HepG2 (cell line): ENCODE data around the gene HTATSF1. TPM values are rescaled to one million over a fixed set of nuclear protein-coding genes. Genes with fewer than 3 reads are reported as not detected.

Experiments
- ATAC-seq: fragments of 200-7000 bp; cut with Tn5 transposase; 3 replicates; pipeline ENCODE4 v1.9.1; 2020; ENCODE audit warnings: mild to moderate bottlenecking, moderate library complexity
- BruUV-seq: library from RNA; stranded (reverse); fragments of 400-500 nt; replicated peaks from 2 replicates; lab custom pipeline; 2021; lab: Mats Ljungman, UMichigan
- CTCF ChIA-PET: fragments of 300-600 bp; formaldehyde crosslinking; extraction: SDS; loops from one replicate; lab custom pipeline; 2021; ENCODE audit warnings: low total read pairs, inconsistent platforms, low intra/inter-chr PET ratio; lab: Yijun Ruan, JAX
- POLR2A ChIA-PET: fragments of 350-600 bp; sonication (Branson Sonifier 250); formaldehyde crosslinking; loops from one replicate; lab custom pipeline; 2020; ENCODE audit warnings: antibody characterized with exemption, inconsistent platforms; lab: Yijun Ruan, JAX
- DNase-seq: peaks from one replicate; pipeline ENCODE4 v3.0.0-alpha.2; 2015; ENCODE audit warnings: low spot score
- FAIRE-seq: peaks from 3 replicates; lab custom pipeline; 2011; peaks lifted over from hg19 to GRCh38; lab: Jason Lieb, UNC
- H2AFZ ChIP-seq: one replicate; pipeline ENCODE4 v1.6.1; 2011; ENCODE audit warnings: low read length, inconsistent platforms
- H3K27ac ChIP-seq: fragments of 300-600 bp; 3 replicates; pipeline ENCODE4 v1.8.0; 2011; ENCODE audit warnings: mixed run types, mild to moderate bottlenecking, mixed read lengths, low read length, inconsistent platforms; ENCODE audit not compliant: insufficient read depth; ENCODE audit errors: extremely low read length
- H3K27me3 ChIP-seq, 2 experiments: fragments of 200-600 bp in 1 of 2; 2 replicates in 1 of 2; 3 replicates in 1 of 2; pipeline versions ENCODE4 v1.6.0 to v1.8.0; 2011; ENCODE audit warnings: low read length in 2 of 2, mild to moderate bottlenecking in 2 of 2, moderate library complexity in 2 of 2, inconsistent platforms in 1 of 2; ENCODE audit not compliant: insufficient read depth in 2 of 2, control insufficient read depth in 1 of 2
- H3K36me3 ChIP-seq, 2 experiments: fragments of 200-600 bp in 1 of 2; replicated peaks in 1 of 2; 2 replicates in 1 of 2; 3 replicates in 1 of 2; pipeline versions ENCODE4 v1.5.1 to v1.8.0; 2011; ENCODE audit warnings: low read length in 2 of 2, inconsistent platforms in 1 of 2; ENCODE audit not compliant: insufficient read depth in 2 of 2, control insufficient read depth in 1 of 2
- H3K4me1 ChIP-seq: 2 replicates; pipeline ENCODE4 v1.5.1; 2012; ENCODE audit warnings: low read length, inconsistent platforms; ENCODE audit not compliant: insufficient read depth
- H3K4me2 ChIP-seq: 2 replicates; pipeline ENCODE4 v1.6.0; 2011; ENCODE audit warnings: low read depth, low read length, inconsistent platforms
- H3K4me3 ChIP-seq, 3 experiments: fragments of 200-600 bp in 1 of 3; sonication (generic), shearing (Covaris generic) in 1 of 3; replicated peaks in 1 of 3; 2 replicates each; pipeline ENCODE4 v1.5.1; 2011 to 2016; ENCODE audit warnings: low read length in 3 of 3, inconsistent platforms in 2 of 3, low read depth in 2 of 3, mild to moderate bottlenecking in 2 of 3, control low read depth in 1 of 3, mixed read lengths in 1 of 3; ENCODE audit not compliant: insufficient read depth in 1 of 3
- H3K79me2 ChIP-seq: one replicate; pipeline ENCODE4 v1.6.1; 2011; ENCODE audit warnings: low read length, inconsistent platforms; ENCODE audit not compliant: insufficient read depth
- H3K9ac ChIP-seq: 2 replicates; pipeline ENCODE4 v1.6.0; 2011; ENCODE audit warnings: mild to moderate bottlenecking, low read depth, low read length, inconsistent platforms; ENCODE audit not compliant: insufficient read depth
- H3K9me3 ChIP-seq: 2 replicates; pipeline ENCODE4 v1.5.1; 2012; ENCODE audit warnings: mild to moderate bottlenecking, low read length
- H4K20me1 ChIP-seq: 2 replicates; pipeline ENCODE4 v1.6.0; 2011; ENCODE audit warnings: inconsistent platforms, mild to moderate bottlenecking, low read length, moderate library complexity; ENCODE audit not compliant: insufficient read depth
- CEBPZ ChIP-seq: IDR thresholded peaks from 2 replicates; pipeline ENCODE4 v1.6.1; 2012; ENCODE audit warnings: low read length, improper control_type of control experiment
- ELF4 ChIP-seq: sonication (generic); formaldehyde crosslinking; IDR thresholded peaks from 2 replicates; pipeline ENCODE4 v1.5.0; 2020; ENCODE audit warnings: missing genetic modification reagents, mild to moderate bottlenecking, moderate library complexity, borderline replicate concordance
- KIAA2018 ChIP-seq: sonication (generic); formaldehyde crosslinking; IDR thresholded peaks from 2 replicates; pipeline ENCODE4 v1.5.0; 2020; ENCODE audit warnings: mild to moderate bottlenecking, missing genetic modification reagents, borderline replicate concordance
- NCOA1 ChIP-seq: sonication (generic); formaldehyde crosslinking; IDR thresholded peaks from 2 replicates; pipeline ENCODE4 v1.9.0; 2021; ENCODE audit warnings: missing genetic modification reagents
- TBX3 ChIP-seq: fragments of 450-650 bp; IDR thresholded peaks from 2 replicates; pipeline ENCODE4 v1.6.1; 2017; ENCODE audit warnings: antibody characterized with exemption, mild to moderate bottlenecking, inconsistent platforms, borderline replicate concordance
- ZFP91 ChIP-seq: sonication (generic); formaldehyde crosslinking; IDR thresholded peaks from 2 replicates; pipeline ENCODE4 v1.9.0; 2022; ENCODE audit warnings: missing genetic modification reagents, mild to moderate bottlenecking, borderline replicate concordance
- ZFX ChIP-seq: sonication (generic); formaldehyde crosslinking; IDR thresholded peaks from 2 replicates; pipeline ENCODE4 v1.4.0; 2020; ENCODE audit warnings: mild to moderate bottlenecking, low read depth, missing genetic modification reagents, moderate library complexity
- ZNF207 ChIP-seq: fragments of 450-650 bp; IDR thresholded peaks from 2 replicates; pipeline ENCODE4 v1.6.1; 2016; ENCODE audit warnings: antibody characterized with exemption, borderline replicate concordance
- ZNF260 ChIP-seq: sonication (generic); formaldehyde crosslinking; IDR thresholded peaks from 2 replicates; pipeline ENCODE4 v1.4.0; 2020; ENCODE audit warnings: missing genetic modification reagents, low read depth, mild to moderate bottlenecking, borderline replicate concordance
- ZNF891 ChIP-seq: sonication (generic); formaldehyde crosslinking; IDR thresholded peaks from 2 replicates; pipeline ENCODE4 v1.5.0; 2020; ENCODE audit warnings: mild to moderate bottlenecking, missing genetic modification reagents
- WGBS: methylation state at CpG from one replicate; pipeline ENCODE4 v1.1.6; 2017; ENCODE audit warnings: low lambda C conversion rate; 5-methylcytosine and 5-hydroxymethylcytosine counted together
- in situ Hi-C: cut with HindIII; loops from 2 replicates; pipeline ENCODE4 v1.10.0; 2017; ENCODE audit warnings: low pct_unique_long_range_greater_than_20kb; ENCODE audit not compliant: extremely low pct_ligation_motif_present
- intact Hi-C: fragments of 100-400 bp; cut with micrococcal nuclease; formaldehyde crosslinking; loops from one replicate; pipeline ENCODE4 v1.10.0; 2022; ENCODE audit not compliant: unreplicated experiment
- polyA plus RNA-seq, 8 experiments: library from polyadenylated mRNA; depleted of rRNA in 3 of 8; stranded (reverse) in 7 of 8; unstranded in 1 of 8; fragments of >200 nt; fragmentation: Illumina TruSeq in 4 of 8; extraction: Trizol in 4 of 8; gene quantifications; 2 replicates each; pipeline versions ENCODE4 v1.2.1 to v1.2.3, GENCODE V29; 2011 to 2016; ENCODE audit warnings: low read depth in 4 of 8, missing spikeins in 1 of 8, mixed read lengths in 1 of 8; ENCODE audit not compliant: insufficient read depth in 1 of 8
- total RNA-seq, 5 experiments: library from RNA; depleted of rRNA; stranded (reverse); fragments of >200 nt; fragmentation: Illumina TruSeq; extraction: Trizol; gene quantifications; 2 replicates each; pipeline ENCODE4 v1.2.3, GENCODE V29; 2016; ENCODE audit warnings: low read depth in 1 of 5

Gene HTATSF1
- total and polyA plus RNA-seq, 2 of the 13 experiments (the other 11 are each of a cell fraction or from before 2014, with no cell fraction given) = 0.57 to 40.5 TPM

- no CpG with 5 or more reads among the region's 2 CpGs for WGBS
- BruUV-seq = no TSS peak
- Histone ChIP-seq H3K36me3 (no peaks in the 10 kb centered on the region), H3K9ac (no peak overlapping the region), H3K27ac (no peak overlapping the region), H4K20me1 (no peaks in the 10 kb centered on the region), H3K4me3 (no peak overlapping the region), H2AFZ (no peak overlapping the region), H3K9me3 (no peaks in the 10 kb centered on the region), H3K4me1 (no peaks in the 10 kb centered on the region), H3K27me3 (no peaks in the 10 kb centered on the region), H3K4me2 (no peak overlapping the region), H3K79me2 (no peaks in the 10 kb centered on the region)
- ChIA-PET CTCF (no interaction called here), POLR2A (no interaction called here)
- in situ Hi-C loops = no loop called here
- no peak for FAIRE-seq
- intact Hi-C loops = no loop called here
- no peak for DNase-seq
- ATAC-seq = no peak
- TF ChIP-seq CEBPZ (no peak), ZFX (no peak), ELF4 (CRISPR knock-in tag) (no peak), ZNF207 (no peak), ZFP91 (CRISPR knock-in tag) (no peak), NCOA1 (CRISPR knock-in tag) (no peak), ZNF260 (CRISPR knock-in tag) (no peak), KIAA2018 (no peak), ZNF891 (CRISPR knock-in tag) (no peak), TBX3 (no peak)
Observed at GRCh38 chrX:136468391-136469103, 28.8 kb upstream of the HTATSF1 start.
